ENCODE measurements around the gene SIGLEC11.

The SIGLEC11 gene

GRCh38 chr19:49924004-49924880 lies 36.7 kb downstream of the SIGLEC11 start (continued):
- TF ChIP-seq YY1 (tag by site-specific recombination; IDR thresholded peaks at IDR 0.05) = no peak
- no peak for TF ChIP-seq ZXDB (tag by site-specific recombination; IDR thresholded peaks at IDR 0.05)
- TF ChIP-seq EGR2 (tag by site-specific recombination; IDR thresholded peaks at IDR 0.05; ENCODE audit: low read depth) = no peak
- TF ChIP-seq GLIS1 (tag by site-specific recombination; IDR thresholded peaks at IDR 0.05) = no peak; the same call in 1 of the 2 replicates
- TF ChIP-seq ZNF214 (tag by site-specific recombination; IDR thresholded peaks at IDR 0.05; ENCODE audit: borderline replicate concordance) = no peak
- TF ChIP-seq REST (tag by site-specific recombination; IDR thresholded peaks at IDR 0.05) = no peak
- no peak for TF ChIP-seq ZNF132 (tag by site-specific recombination; IDR thresholded peaks at IDR 0.05; ENCODE audit: borderline replicate concordance)
- no peak for TF ChIP-seq ZNF280D (tag by site-specific recombination; IDR thresholded peaks at IDR 0.05)
- TF ChIP-seq ZNF148 (tag by site-specific recombination; IDR thresholded peaks at IDR 0.05; ENCODE audit: borderline replicate concordance) = no peak; the same call in 1 of the 2 replicates
- TF ChIP-seq KLF16 (tag by site-specific recombination; IDR thresholded peaks at IDR 0.05) = peak; percentile 95
- TF ChIP-seq, protein P1, sequence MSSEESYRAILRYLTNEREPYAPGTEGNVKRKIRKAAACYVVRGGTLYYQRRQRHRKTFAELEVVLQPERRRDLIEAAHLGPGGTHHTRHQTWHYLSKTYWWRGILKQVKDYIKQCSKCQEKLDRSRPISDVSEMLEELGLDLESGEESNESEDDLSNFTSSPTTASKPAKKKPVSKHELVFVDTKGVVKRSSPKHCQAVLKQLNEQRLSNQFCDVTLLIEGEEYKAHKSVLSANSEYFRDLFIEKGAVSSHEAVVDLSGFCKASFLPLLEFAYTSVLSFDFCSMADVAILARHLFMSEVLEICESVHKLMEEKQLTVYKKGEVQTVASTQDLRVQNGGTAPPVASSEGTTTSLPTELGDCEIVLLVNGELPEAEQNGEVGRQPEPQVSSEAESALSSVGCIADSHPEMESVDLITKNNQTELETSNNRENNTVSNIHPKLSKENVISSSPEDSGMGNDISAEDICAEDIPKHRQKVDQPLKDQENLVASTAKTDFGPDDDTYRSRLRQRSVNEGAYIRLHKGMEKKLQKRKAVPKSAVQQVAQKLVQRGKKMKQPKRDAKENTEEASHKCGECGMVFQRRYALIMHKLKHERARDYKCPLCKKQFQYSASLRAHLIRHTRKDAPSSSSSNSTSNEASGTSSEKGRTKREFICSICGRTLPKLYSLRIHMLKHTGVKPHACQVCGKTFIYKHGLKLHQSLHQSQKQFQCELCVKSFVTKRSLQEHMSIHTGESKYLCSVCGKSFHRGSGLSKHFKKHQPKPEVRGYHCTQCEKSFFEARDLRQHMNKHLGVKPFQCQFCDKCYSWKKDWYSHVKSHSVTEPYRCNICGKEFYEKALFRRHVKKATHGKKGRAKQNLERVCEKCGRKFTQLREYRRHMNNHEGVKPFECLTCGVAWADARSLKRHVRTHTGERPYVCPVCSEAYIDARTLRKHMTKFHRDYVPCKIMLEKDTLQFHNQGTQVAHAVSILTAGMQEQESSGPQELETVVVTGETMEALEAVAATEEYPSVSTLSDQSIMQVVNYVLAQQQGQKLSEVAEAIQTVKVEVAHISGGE (tag by site-specific recombination; conservative IDR thresholded peaks at IDR 0.05; ENCODE audit: low read depth) = no peak
- no peak for TF ChIP-seq ZNF114 (tag by site-specific recombination; IDR thresholded peaks at IDR 0.05)
- TF ChIP-seq ZNF776 (tag by site-specific recombination; IDR thresholded peaks at IDR 0.05; ENCODE audit: borderline replicate concordance) = no peak
- TF ChIP-seq ZBTB48 (tag by site-specific recombination; IDR thresholded peaks at IDR 0.05) = peak; percentile 51; the same call in 1 of the 2 replicates
- TF ChIP-seq ZSCAN4 (tag by site-specific recombination; IDR thresholded peaks at IDR 0.05) = no peak
- TF ChIP-seq ZNF654 (tag by site-specific recombination; IDR thresholded peaks at IDR 0.05; ENCODE audit: low read depth) = no peak
- no peak for TF ChIP-seq ZSCAN30 (tag by site-specific recombination; IDR thresholded peaks at IDR 0.05)
- TF ChIP-seq BCL6B (tag by site-specific recombination; IDR thresholded peaks at IDR 0.05) = no peak
- TF ChIP-seq REPIN1 (tag by site-specific recombination; IDR thresholded peaks at IDR 0.05; ENCODE audit: low read depth) = no peak
- TF ChIP-seq ZBTB8A (tag by site-specific recombination; IDR thresholded peaks at IDR 0.05) = no peak
- no peak for TF ChIP-seq ELK4 (IDR thresholded peaks at IDR 0.05; ENCODE audit: borderline replicate concordance, low read depth, low read length)
- no peak for TF ChIP-seq ZNF701 (tag by site-specific recombination; IDR thresholded peaks at IDR 0.05)

All from HEK293 (cell line).